ENCODE measurements around the gene ZCCHC8.
A peak's percentile ranks its signal among the peaks of the same experiment; 100 is the strongest.

The ZCCHC8 gene

GRCh38 chr12:122526683-122527477 is 26.1 kb upstream of the ZCCHC8 start, which contains the start of the genes KNTC1 and RSRC2:
Gene KNTC1, plus strand, starts transcription at chr12:122527249. Its CDS starts 2,815 bp downstream, at chr12:122530064.
Gene RSRC2, minus strand, starts transcription at chr12:122526936. Its CDS starts 83 bp downstream, at chr12:122526853.
- Histone ChIP-seq H3K4me3 (replicated peaks; ENCODE audit: insufficient read depth, low read length) (peak within 1 kb of the TSS; percentile 68), H3K27ac (replicated peaks) (peak within 1 kb of the TSS; percentile 100), H3K27me3 (ENCODE audit: insufficient read depth, poor library complexity, severe bottlenecking) (no peaks in the 10 kb centered on the region)
- peak; percentile 99 to 100 for DNase-seq (ENCODE audit: low read depth in 1 of 2, low spot score in 1 of 2)
- TF ChIP-seq REST (IDR thresholded peaks at IDR 0.05; ENCODE audit: insufficient replicate concordance, low read depth) (peak; percentile 71), POLR2AphosphoS5 (IDR thresholded peaks at IDR 0.05; ENCODE audit: low read depth) (peak; percentile 94), CTCF (IDR thresholded peaks at IDR 0.05; ENCODE audit: insufficient read depth, low read length) (no peak), GABPA (IDR thresholded peaks at IDR 0.05; ENCODE audit: low read depth) (peak; percentile 85), SPI1 (IDR thresholded peaks at IDR 0.05; ENCODE audit: borderline replicate concordance, low read depth) (peak; percentile 77)

- TF ChIP-seq CTCF (IDR thresholded peaks at IDR 0.05; ENCODE audit: insufficient read depth, low read length) = no peak
- TF ChIP-seq GABPA (IDR thresholded peaks at IDR 0.05; ENCODE audit: low read depth) = no peak
- TF ChIP-seq POLR2AphosphoS5 (IDR thresholded peaks at IDR 0.05; ENCODE audit: low read depth) = no peak
- no peak for TF ChIP-seq REST (IDR thresholded peaks at IDR 0.05; ENCODE audit: insufficient replicate concordance, low read depth)
- no peak for TF ChIP-seq SPI1 (IDR thresholded peaks at IDR 0.05; ENCODE audit: borderline replicate concordance, low read depth)
- Histone ChIP-seq H3K4me3 (replicated peaks; ENCODE audit: insufficient read depth, low read length) (peak overlapping the region; percentile 60), H3K27ac (replicated peaks) (peak overlapping the region; percentile 18; the same call in 1 of the 2 replicates), H3K27me3 (ENCODE audit: insufficient read depth, poor library complexity, severe bottlenecking) (no peaks in the 10 kb centered on the region)
- DNase-seq (ENCODE audit: low read depth in 1 of 2, low spot score in 1 of 2) = no peak
These were observed 23.4 kb upstream of the ZCCHC8 start for GRCh38 chr12:122523846-122524718.

GRCh38 chr12:122523280-122523679 is 22.5 kb upstream of the ZCCHC8 start:
- H3K27me3 ChIP-seq (ENCODE audit: insufficient read depth, poor library complexity, severe bottlenecking) = no peaks in the 10 kb centered on the region
- DNase-seq (ENCODE audit: low read depth in 1 of 2, low spot score in 1 of 2) = peak in 1 of 2 experiments; percentile 68
- TF ChIP-seq CTCF (IDR thresholded peaks at IDR 0.05; ENCODE audit: insufficient read depth, low read length) (no peak), REST (IDR thresholded peaks at IDR 0.05; ENCODE audit: insufficient replicate concordance, low read depth) (no peak), GABPA (IDR thresholded peaks at IDR 0.05; ENCODE audit: low read depth) (no peak), SPI1 (IDR thresholded peaks at IDR 0.05; ENCODE audit: borderline replicate concordance, low read depth) (no peak), POLR2AphosphoS5 (IDR thresholded peaks at IDR 0.05; ENCODE audit: low read depth) (0 out of 2 replicates have a peak, but pooled peaks have one; percentile 33)
- H3K4me3 ChIP-seq (replicated peaks; ENCODE audit: insufficient read depth, low read length) = peak overlapping the region; percentile 60
- no peak overlapping the region for H3K27ac ChIP-seq (replicated peaks)
